Effector memory CD4-positive, alpha-beta T cell (primary cell): ENCODE data around the gene RPL22L1.
"Not testable (repeated sequence)": the region's sequence is repeated elsewhere in the genome, so short reads cannot be mapped to it uniquely, and the experiment has no call there.

Experiments used
- DNase-seq, 3 donors: peaks; one replicate each; pipeline ENCODE4 v3.0.0-alpha.2; 2020
- H3K27ac ChIP-seq: 2 replicates; pipeline ENCODE4 v1.7.0; 2013; ENCODE audit warnings: mild to moderate bottlenecking, low read length, moderate library complexity; ENCODE audit not compliant: insufficient read depth, poor library complexity, severe bottlenecking
- H3K27me3 ChIP-seq: replicated peaks from 2 replicates; pipeline ENCODE4 v1.7.0; 2013; ENCODE audit warnings: mild to moderate bottlenecking, low read length; ENCODE audit not compliant: insufficient read depth, control insufficient read depth, poor library complexity, severe bottlenecking
- H3K36me3 ChIP-seq: 2 replicates; pipeline ENCODE4 v1.7.0; 2013; ENCODE audit warnings: mild to moderate bottlenecking, low read length, moderate library complexity; ENCODE audit not compliant: control insufficient read depth, insufficient read depth
- H3K4me1 ChIP-seq: 2 replicates; pipeline ENCODE4 v1.7.0; 2013; ENCODE audit warnings: low read length, mild to moderate bottlenecking; ENCODE audit not compliant: control insufficient read depth, insufficient read depth, poor library complexity, severe bottlenecking
- H3K4me3 ChIP-seq: 2 replicates; pipeline ENCODE4 v1.7.0; 2013; ENCODE audit warnings: low read length, low read depth, mild to moderate bottlenecking; ENCODE audit not compliant: insufficient read depth, poor library complexity, severe bottlenecking
- H3K9me3 ChIP-seq: 2 replicates; pipeline ENCODE4 v1.7.0; 2013; ENCODE audit warnings: mild to moderate bottlenecking, low read length, moderate library complexity; ENCODE audit not compliant: control insufficient read depth

Gene RPL22L1

GRCh38 chr3:170905862-170906261 lies 35.9 kb upstream of the RPL22L1 start:
- Histone ChIP-seq H3K27ac (no peak overlapping the region), H3K4me1 (peaks cover 5% of the 10 kb centered on the region), H3K9me3 (peaks cover 11% of the 10 kb centered on the region), H3K36me3 (no peaks in the 10 kb centered on the region), H3K4me3 (no peak overlapping the region), H3K27me3 (no peaks in the 10 kb centered on the region)
- no peak for DNase-seq

GRCh38 chr3:170903123-170903522 lies 33.1 kb upstream of the RPL22L1 start:
- H3K4me3 ChIP-seq, result no peak overlapping the region
- H3K9me3 ChIP-seq, result no peaks in the 10 kb centered on the region
- peaks cover 5% of the 10 kb centered on the region for H3K4me1 ChIP-seq
- H3K36me3 ChIP-seq, result no peaks in the 10 kb centered on the region
- no peak overlapping the region for H3K27ac ChIP-seq
- H3K27me3 ChIP-seq, result no peaks in the 10 kb centered on the region
- DNase-seq, result no peak

GRCh38 chr3:170899455-170899854 lies 29.5 kb upstream of the RPL22L1 start:
- H3K27ac ChIP-seq, result no peak overlapping the region
- H3K36me3 ChIP-seq, result no peaks in the 10 kb centered on the region
- no peak for DNase-seq
- H3K9me3 ChIP-seq, result no peaks in the 10 kb centered on the region
- no peak overlapping the region for H3K4me3 ChIP-seq
- H3K4me1 ChIP-seq, result no peaks in the 10 kb centered on the region
- no peaks in the 10 kb centered on the region for H3K27me3 ChIP-seq

- Histone ChIP-seq H3K27me3 (no peaks in the 10 kb centered on the region), H3K9me3 (no peaks in the 10 kb centered on the region), H3K36me3 (peaks cover 5% of the 10 kb centered on the region), H3K4me3 (no peak overlapping the region), H3K27ac (no peak overlapping the region), H3K4me1 (no peaks in the 10 kb centered on the region)
- DNase-seq, result no peak
These were observed 28.0 kb upstream of the RPL22L1 start for GRCh38 chr3:170897978-170898377.

GRCh38 chr3:170897199-170897598 lies 27.2 kb upstream of the RPL22L1 start:
- not testable (repeated sequence) for H3K9me3 ChIP-seq, H3K36me3 ChIP-seq, H3K4me1 ChIP-seq, DNase-seq, H3K27ac ChIP-seq, H3K4me3 ChIP-seq, H3K27me3 ChIP-seq

GRCh38 chr3:170896781-170897180 lies 26.8 kb upstream of the RPL22L1 start:
- H3K4me1 ChIP-seq, result no peaks in the 10 kb centered on the region
- no peak overlapping the region for H3K4me3 ChIP-seq
- H3K36me3 ChIP-seq, result peaks cover 5% of the 10 kb centered on the region
- H3K27ac ChIP-seq, result no peak overlapping the region
- no peak for DNase-seq
- H3K27me3 ChIP-seq, result no peaks in the 10 kb centered on the region
- H3K9me3 ChIP-seq, result no peaks in the 10 kb centered on the region

GRCh38 chr3:170896333-170896732 lies 26.3 kb upstream of the RPL22L1 start:
- H3K4me1 ChIP-seq, DNase-seq, H3K9me3 ChIP-seq, H3K27ac ChIP-seq, H3K27me3 ChIP-seq, H3K36me3 ChIP-seq, H3K4me3 ChIP-seq: not testable (repeated sequence)

GRCh38 chr3:170893895-170894294 lies 23.9 kb upstream of the RPL22L1 start:
- Histone ChIP-seq H3K27me3 (no peaks in the 10 kb centered on the region), H3K9me3 (no peaks in the 10 kb centered on the region), H3K27ac (no peak overlapping the region), H3K4me3 (no peak overlapping the region), H3K36me3 (peaks cover 5% of the 10 kb centered on the region), H3K4me1 (no peaks in the 10 kb centered on the region)
- no peak for DNase-seq

GRCh38 chr3:170889630-170890029 lies 19.6 kb upstream of the RPL22L1 start:
- no peak overlapping the region for H3K4me3 ChIP-seq
- peaks cover 5% of the 10 kb centered on the region for H3K36me3 ChIP-seq
- H3K4me1 ChIP-seq, result no peaks in the 10 kb centered on the region
- no peaks in the 10 kb centered on the region for H3K27me3 ChIP-seq
- DNase-seq, result no peak
- no peak overlapping the region for H3K27ac ChIP-seq
- no peaks in the 10 kb centered on the region for H3K9me3 ChIP-seq

GRCh38 chr3:170889132-170889531 lies 19.1 kb upstream of the RPL22L1 start:
- H3K4me3 ChIP-seq, result no peak overlapping the region
- H3K9me3 ChIP-seq, result no peaks in the 10 kb centered on the region
- DNase-seq, result no peak
- no peak overlapping the region for H3K27ac ChIP-seq
- no peaks in the 10 kb centered on the region for H3K4me1 ChIP-seq
- no peaks in the 10 kb centered on the region for H3K27me3 ChIP-seq
- H3K36me3 ChIP-seq, result peaks cover 5% of the 10 kb centered on the region
